Tibial artery (tissue), 4 donors: Measurements from ENCODE around the gene PPP1R14C.

ENCODE experiments used
- DNase-seq, 2 donors: peaks; one replicate each; pipeline ENCODE4 v3.0.0-alpha.2; 2019
- H3K27ac ChIP-seq, 2 donors: fragments of 200-600 bp; sonication (generic) in 1 of 2; 1 replicate in 1 of 2; 2 replicates in 1 of 2; pipeline ENCODE4 v1.5.1; 2018 to 2019; ENCODE audit warnings: mild to moderate bottlenecking in 1 of 2
- H3K27me3 ChIP-seq, 2 donors: fragments of 200-600 bp; sonication (generic) in 1 of 2; one replicate each; pipeline versions ENCODE4 v1.5.1 to v1.6.0; 2016 to 2019
- H3K36me3 ChIP-seq, 3 donors: fragments of 200-600 bp; sonication (generic) in 2 of 3; one replicate each; pipeline ENCODE4 v1.5.1; 2016 to 2019; ENCODE audit warnings: mild to moderate bottlenecking in 2 of 3
- H3K4me1 ChIP-seq, 4 donors: fragments of 200-600 bp; sonication (generic) in 2 of 4; 1 replicate in 3 of 4; 2 replicates in 1 of 4; pipeline ENCODE4 v1.5.1; 2016 to 2019
- H3K4me3 ChIP-seq, 2 donors: fragments of 200-600 bp; sonication (generic) in 1 of 2; 1 replicate in 1 of 2; 2 replicates in 1 of 2; pipeline ENCODE4 v1.5.1; 2018 to 2019; ENCODE audit warnings: mild to moderate bottlenecking in 2 of 2
- H3K9me3 ChIP-seq, 3 donors: fragments of 200-600 bp; sonication (generic) in 1 of 3; one replicate each; pipeline ENCODE4 v1.5.1; 2016 to 2019
- intact Hi-C: fragments of 100-400 bp; cut with DNase I; formaldehyde crosslinking; loops from one replicate; pipeline ENCODE4 v1.15.0; 2023; ENCODE audit warnings: low total_unique reads
- TF ChIP-seq, protein P1 (sequence below), 2 experiments: fragments of 200-600 bp in 1 of 2; fragments of 450-650 bp in 1 of 2; IDR thresholded peaks; one replicate each; pipeline ENCODE4 v1.5.1; 2017 to 2019; ENCODE audit warnings: antibody characterized with exemption in 2 of 2, mild to moderate bottlenecking in 1 of 2, moderate library complexity in 1 of 2

The PPP1R14C gene

DNA sequence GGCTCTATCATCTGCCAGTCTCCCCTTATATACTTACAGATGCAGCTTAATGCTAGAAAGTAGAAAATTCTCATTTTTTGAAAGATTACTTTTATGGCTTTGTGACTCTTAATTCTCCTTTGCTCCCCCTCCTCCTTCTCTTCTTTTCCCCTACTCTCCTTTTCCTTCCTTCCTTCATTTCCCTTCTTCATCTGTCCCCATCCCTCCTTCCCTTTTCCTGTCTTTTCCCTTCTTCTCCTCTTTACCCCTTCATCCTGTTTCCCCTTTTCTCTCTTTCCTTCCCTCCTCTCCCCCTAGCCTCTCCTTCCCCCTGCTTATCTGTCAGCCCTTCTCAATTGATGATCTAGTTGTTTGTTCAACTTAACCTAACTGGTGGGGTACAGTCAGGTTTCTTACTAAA is 71.5 kb downstream of the PPP1R14C start:
- DNase-seq, result no peak
- TF ChIP-seq, protein P1, sequence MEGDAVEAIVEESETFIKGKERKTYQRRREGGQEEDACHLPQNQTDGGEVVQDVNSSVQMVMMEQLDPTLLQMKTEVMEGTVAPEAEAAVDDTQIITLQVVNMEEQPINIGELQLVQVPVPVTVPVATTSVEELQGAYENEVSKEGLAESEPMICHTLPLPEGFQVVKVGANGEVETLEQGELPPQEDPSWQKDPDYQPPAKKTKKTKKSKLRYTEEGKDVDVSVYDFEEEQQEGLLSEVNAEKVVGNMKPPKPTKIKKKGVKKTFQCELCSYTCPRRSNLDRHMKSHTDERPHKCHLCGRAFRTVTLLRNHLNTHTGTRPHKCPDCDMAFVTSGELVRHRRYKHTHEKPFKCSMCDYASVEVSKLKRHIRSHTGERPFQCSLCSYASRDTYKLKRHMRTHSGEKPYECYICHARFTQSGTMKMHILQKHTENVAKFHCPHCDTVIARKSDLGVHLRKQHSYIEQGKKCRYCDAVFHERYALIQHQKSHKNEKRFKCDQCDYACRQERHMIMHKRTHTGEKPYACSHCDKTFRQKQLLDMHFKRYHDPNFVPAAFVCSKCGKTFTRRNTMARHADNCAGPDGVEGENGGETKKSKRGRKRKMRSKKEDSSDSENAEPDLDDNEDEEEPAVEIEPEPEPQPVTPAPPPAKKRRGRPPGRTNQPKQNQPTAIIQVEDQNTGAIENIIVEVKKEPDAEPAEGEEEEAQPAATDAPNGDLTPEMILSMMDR (IDR thresholded peaks at IDR 0.05), result no peak

DNA sequence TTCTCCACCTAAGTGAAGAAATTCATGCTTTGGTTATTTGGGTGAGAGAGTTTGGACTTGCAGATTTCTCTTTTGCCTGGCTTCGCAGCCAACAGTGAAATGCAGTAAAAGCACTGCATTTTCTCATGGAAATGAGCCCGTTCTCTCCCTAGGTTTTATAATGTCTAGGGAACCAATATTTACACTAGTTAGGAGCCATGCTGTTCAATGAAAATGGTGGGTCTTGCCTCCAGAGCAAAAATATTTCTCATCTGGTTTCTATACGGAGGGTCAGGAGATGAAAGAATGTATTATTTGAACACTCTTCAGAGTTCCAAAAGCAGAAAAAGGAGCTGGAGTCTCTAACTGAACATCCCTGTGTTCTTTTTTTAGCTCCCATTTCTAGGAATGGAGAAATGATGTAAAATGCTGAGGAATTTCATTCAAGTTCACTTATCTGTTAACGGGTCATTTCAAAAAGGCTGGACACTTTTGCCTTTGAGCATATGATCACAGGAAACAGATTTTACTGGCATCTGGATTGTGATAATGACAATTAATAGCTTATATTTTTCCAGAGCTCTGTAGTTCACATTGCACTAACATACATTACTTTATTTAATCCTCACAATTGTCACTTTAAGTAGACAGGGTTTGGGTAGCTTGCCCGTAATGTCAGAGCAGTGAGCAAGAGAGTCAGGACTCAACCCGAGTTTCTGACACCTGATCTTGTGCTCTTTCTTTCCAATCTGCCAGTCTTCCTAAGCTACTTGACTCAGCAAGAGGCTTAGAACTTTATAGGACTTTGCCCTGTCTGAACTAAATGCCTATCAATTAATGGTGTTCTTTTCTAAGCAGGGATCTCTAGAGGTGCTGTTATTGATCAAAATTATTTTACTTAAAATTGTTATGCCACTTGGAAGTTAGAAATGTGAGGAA is 78.0 kb downstream of the PPP1R14C start:
- TF ChIP-seq, protein P1 (IDR thresholded peaks at IDR 0.05), result no peak
- no peaks in the 10 kb centered on the region for H3K4me1 ChIP-seq
- no peak for DNase-seq
- H3K27me3 ChIP-seq, result peaks cover 0 to 3% of the 10 kb centered on the region in 2 donors
- H3K4me3 ChIP-seq, result no peak overlapping the region
- no peaks in the 10 kb centered on the region for H3K9me3 ChIP-seq
- H3K27ac ChIP-seq, result no peak overlapping the region
- no peaks in the 10 kb centered on the region for H3K36me3 ChIP-seq
- intact Hi-C loops, result no loop called here

More for the DNA sequence above, 71.5 kb downstream of the PPP1R14C start:
- H3K27me3 ChIP-seq, result peaks cover 0 to 7% of the 10 kb centered on the region in 2 donors
- no peaks in the 10 kb centered on the region for H3K4me1 ChIP-seq
- H3K4me3 ChIP-seq, result no peak overlapping the region
- no peaks in the 10 kb centered on the region for H3K9me3 ChIP-seq
- H3K36me3 ChIP-seq, result no peaks in the 10 kb centered on the region
- intact Hi-C loops, result no loop called here
- H3K27ac ChIP-seq, result no peak overlapping the region

DNA sequence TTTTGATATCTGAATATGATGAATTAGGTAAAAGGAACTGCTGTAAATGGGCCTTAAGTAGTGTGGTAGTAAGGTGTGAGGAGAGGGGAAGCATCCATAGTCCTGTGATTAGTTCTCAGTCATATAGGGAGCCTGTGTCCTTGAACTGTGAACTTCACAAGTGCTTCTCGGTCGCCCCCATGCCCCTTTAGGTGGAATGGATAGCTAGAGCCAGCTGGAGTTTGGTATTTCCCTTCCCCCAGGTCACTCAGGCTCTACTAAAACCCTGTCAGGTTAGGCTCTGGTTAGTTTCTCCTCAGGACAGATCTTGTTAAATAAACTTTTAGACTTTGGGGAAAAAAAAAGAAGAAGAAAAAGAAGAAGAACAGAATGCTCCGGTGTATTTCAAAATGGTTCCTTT is 82.0 kb downstream of the PPP1R14C start:
- H3K27me3 ChIP-seq, result peaks cover 0 to 3% of the 10 kb centered on the region in 2 donors
- H3K4me1 ChIP-seq, result no peaks in the 10 kb centered on the region
- no peak overlapping the region for H3K4me3 ChIP-seq
- no peak for DNase-seq
- H3K36me3 ChIP-seq, result no peaks in the 10 kb centered on the region
- no peaks in the 10 kb centered on the region for H3K9me3 ChIP-seq
- TF ChIP-seq, protein P1 (IDR thresholded peaks at IDR 0.05), result no peak
- intact Hi-C loops, result no loop called here
- H3K27ac ChIP-seq, result no peak overlapping the region

DNA sequence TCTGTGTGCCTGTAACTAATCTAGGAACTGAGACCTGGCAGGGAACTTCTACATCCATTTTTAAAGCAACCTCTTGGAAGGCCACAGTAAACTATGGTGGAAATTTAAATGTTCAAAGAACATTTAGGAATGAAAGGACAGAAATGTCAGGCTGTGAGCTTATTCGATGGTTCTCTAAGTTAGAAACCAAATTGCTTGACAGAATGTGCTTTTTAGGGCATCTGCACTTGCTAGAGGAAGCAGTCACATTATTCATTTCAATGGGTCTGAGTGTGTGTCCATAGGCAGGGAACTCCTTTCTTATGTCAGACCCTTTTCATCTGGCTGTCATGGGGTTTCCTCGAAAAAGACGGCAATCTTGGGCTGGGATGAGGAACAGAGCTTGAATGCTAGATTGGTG is 84.4 kb downstream of the PPP1R14C start:
- DNase-seq, result no peak
- Histone ChIP-seq H3K27ac (no peak overlapping the region), H3K36me3 (no peaks in the 10 kb centered on the region), H3K27me3 (peaks cover 0 to 3% of the 10 kb centered on the region in 2 donors), H3K9me3 (no peaks in the 10 kb centered on the region), H3K4me3 (no peak overlapping the region), H3K4me1 (no peaks in the 10 kb centered on the region)
- intact Hi-C loops, result no loop called here
- TF ChIP-seq, protein P1 (IDR thresholded peaks at IDR 0.05), result no peak

DNA sequence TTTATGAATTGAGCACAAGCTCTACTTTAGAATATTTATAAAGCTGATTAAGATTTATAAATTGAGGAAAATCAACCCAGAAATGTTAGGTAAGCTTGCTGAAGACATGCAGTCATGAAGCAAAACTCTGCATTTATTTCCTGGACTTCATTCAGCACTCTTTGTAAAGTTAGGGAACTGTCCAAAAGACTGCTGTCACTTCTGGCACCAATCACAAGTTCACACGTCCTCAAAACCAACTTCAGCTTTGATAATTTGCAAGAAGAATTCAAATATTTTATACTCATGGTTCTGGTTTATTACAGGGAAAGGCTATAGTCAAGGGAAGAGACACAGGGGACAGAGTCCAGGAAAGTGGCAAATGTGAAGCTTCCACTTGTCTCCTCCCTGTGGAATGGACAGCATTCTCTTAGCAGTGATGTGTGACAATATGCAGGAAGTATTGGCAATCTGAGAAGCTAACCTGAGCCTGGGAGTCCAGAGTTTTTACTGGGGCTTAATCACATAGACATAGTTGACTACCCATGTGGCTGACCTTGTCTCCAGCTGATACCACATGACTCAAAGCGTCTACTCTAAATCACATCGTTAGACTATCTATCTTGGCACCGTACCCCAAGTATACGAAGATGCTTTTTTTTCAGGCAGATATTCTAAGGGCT is 85.4 kb downstream of the PPP1R14C start:
- peaks cover 0 to 3% of the 10 kb centered on the region in 2 donors for H3K27me3 ChIP-seq
- intact Hi-C loops, result no loop called here
- H3K4me3 ChIP-seq, result no peak overlapping the region
- H3K4me1 ChIP-seq, result no peaks in the 10 kb centered on the region
- H3K27ac ChIP-seq, result no peak overlapping the region
- DNase-seq, result no peak
- no peaks in the 10 kb centered on the region for H3K9me3 ChIP-seq
- H3K36me3 ChIP-seq, result no peaks in the 10 kb centered on the region
- TF ChIP-seq, protein P1 (IDR thresholded peaks at IDR 0.05), result no peak
